Progenitor cell of endocrine pancreas (in vitro differentiated cells): ENCODE data around the gene GK2. TPM values are rescaled to one million over a fixed set of nuclear protein-coding genes. Genes with fewer than 3 reads are reported as not detected.

Source experiments
- DNase-seq: peaks from one replicate; pipeline ENCODE4 v3.0.0; 2021; ENCODE audit warnings: low spot score; ENCODE audit not compliant: unreplicated experiment
- H3K27ac Mint-ChIP-seq: 2 replicates; pipeline ENCODE4 v1.8.0; 2021; ENCODE audit warnings: mild to moderate bottlenecking, moderate library complexity, mixed read lengths
- H3K27me3 Mint-ChIP-seq: 2 replicates; pipeline ENCODE4 v1.8.0; 2021; ENCODE audit warnings: mixed read lengths
- H3K36me3 Mint-ChIP-seq: 2 replicates; pipeline ENCODE4 v1.8.0; 2022; ENCODE audit warnings: mixed read lengths; ENCODE audit not compliant: insufficient read depth
- H3K4me1 Mint-ChIP-seq: 2 replicates; pipeline ENCODE4 v1.8.0; 2021; ENCODE audit warnings: low read depth, mixed read lengths
- H3K4me3 Mint-ChIP-seq: 2 replicates; pipeline ENCODE4 v1.8.0; 2021; ENCODE audit warnings: low read depth, mild to moderate bottlenecking, moderate library complexity, mixed read lengths
- H3K9me3 Mint-ChIP-seq: 2 replicates; pipeline ENCODE4 v1.8.0; 2021; ENCODE audit warnings: low read depth, mixed read lengths
- CTCF ChIP-seq: fragments of 200-600 bp; sonication (generic); IDR thresholded peaks from one replicate; pipeline ENCODE4 v1.5.0; 2021; ENCODE audit warnings: antibody characterized with exemption, mild to moderate bottlenecking; ENCODE audit not compliant: unreplicated experiment
- total RNA-seq: library from RNA; stranded (reverse); gene quantifications from 2 replicates; pipeline ENCODE4 v1.2.1, GENCODE V29; 2021

GK2 gene
- total RNA-seq, 1 donor from 2014 or later, result not detected

GRCh38 chr4:79404666-79405065 is 3.4 kb downstream of the GK2 start:
- H3K36me3 Mint-ChIP-seq, result no peaks in the 10 kb centered on the region
- peaks cover 4% of the 10 kb centered on the region for H3K4me1 Mint-ChIP-seq
- H3K4me3 Mint-ChIP-seq, result no peak overlapping the region

DNA sequence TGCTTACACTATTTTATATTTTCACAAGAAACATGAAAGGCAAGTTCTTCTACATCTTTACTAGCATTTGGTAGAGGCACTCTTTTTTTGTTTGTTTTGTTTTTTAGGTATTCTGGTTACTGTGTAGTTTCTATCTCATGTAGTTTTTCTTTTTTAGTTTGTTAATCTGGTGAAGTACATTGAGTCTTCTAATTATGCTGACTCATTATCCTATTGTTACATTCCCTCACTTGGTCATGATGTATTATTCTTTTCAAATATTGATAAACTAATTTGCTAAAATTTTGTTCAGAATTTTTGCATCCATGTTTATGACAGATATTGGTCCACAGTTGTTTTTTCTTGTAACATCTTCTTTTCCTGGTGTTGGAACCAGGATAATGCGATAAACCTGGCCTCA is 4.7 kb downstream of the GK2 start:
- no peak for DNase-seq
- H3K9me3 Mint-ChIP-seq, result peaks cover 4% of the 10 kb centered on the region
- no peaks in the 10 kb centered on the region for H3K36me3 Mint-ChIP-seq
- peaks cover 4% of the 10 kb centered on the region for H3K4me1 Mint-ChIP-seq
- H3K27ac Mint-ChIP-seq, result no peak overlapping the region
- no peaks in the 10 kb centered on the region for H3K27me3 Mint-ChIP-seq
- no peak overlapping the region for H3K4me3 Mint-ChIP-seq
- TF ChIP-seq CTCF, result no peak

More at GRCh38 chr4:79404666-79405065, 3.4 kb downstream of the GK2 start:
- no peak for DNase-seq
- Mint-ChIP-seq H3K27me3 (no peaks in the 10 kb centered on the region), H3K9me3 (peaks cover 15% of the 10 kb centered on the region), H3K27ac (no peak overlapping the region)
- TF ChIP-seq CTCF, result no peak

GRCh38 chr4:79402332-79402851 is 5.6 kb downstream of the GK2 start:
- H3K4me1 Mint-ChIP-seq, result peaks cover 4% of the 10 kb centered on the region
- H3K36me3 Mint-ChIP-seq, result no peaks in the 10 kb centered on the region
- DNase-seq, result no peak
- H3K27ac Mint-ChIP-seq, result no peak overlapping the region
- no peak for TF ChIP-seq CTCF
- peaks cover 3% of the 10 kb centered on the region for H3K9me3 Mint-ChIP-seq
- no peak overlapping the region for H3K4me3 Mint-ChIP-seq
- H3K27me3 Mint-ChIP-seq, result no peaks in the 10 kb centered on the region

DNA sequence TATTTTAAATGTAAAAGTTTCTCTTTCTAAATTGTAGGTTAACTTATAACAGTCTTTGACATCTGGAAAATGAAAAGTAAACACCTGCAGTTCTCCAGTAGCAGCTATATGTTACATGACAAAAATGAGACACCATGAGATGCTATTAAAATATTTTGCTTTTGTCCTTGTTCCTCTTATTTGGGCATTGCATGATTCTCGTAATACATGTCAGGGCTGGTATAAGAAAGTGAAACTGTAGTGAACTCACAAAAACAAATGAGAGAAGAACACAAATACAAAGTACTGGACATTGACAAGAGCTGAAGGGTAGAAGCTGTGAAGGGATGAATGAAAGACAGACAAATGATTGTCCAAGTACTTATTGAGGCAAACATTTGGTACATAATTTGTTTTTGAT is 9.0 kb downstream of the GK2 start:
- Mint-ChIP-seq H3K27ac (no peak overlapping the region), H3K27me3 (no peaks in the 10 kb centered on the region), H3K4me3 (no peak overlapping the region), H3K9me3 (no peaks in the 10 kb centered on the region), H3K36me3 (no peaks in the 10 kb centered on the region), H3K4me1 (peaks cover 4% of the 10 kb centered on the region)
- no peak for TF ChIP-seq CTCF
- no peak for DNase-seq

DNA sequence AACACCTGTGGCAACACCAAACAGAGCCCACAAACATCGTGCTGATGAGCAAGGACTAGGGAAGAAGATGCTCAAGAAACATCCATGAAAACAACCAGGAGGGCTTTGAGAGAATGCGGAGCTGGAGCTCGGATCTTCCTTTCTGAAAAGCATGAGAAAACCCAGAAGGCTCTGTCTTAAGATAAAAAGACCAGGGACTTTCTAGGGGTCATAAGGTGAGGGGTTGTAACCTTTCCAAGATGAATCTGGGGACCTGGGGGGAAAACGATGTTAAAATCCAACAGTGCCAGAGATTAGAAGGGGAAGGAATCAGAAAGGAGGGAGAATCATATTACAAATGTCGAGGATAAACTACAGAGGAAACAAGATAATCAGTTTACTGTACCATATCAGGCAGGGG is 10.1 kb downstream of the GK2 start:
- Mint-ChIP-seq H3K4me1 (peaks cover 4% of the 10 kb centered on the region), H3K27me3 (no peaks in the 10 kb centered on the region), H3K36me3 (no peaks in the 10 kb centered on the region), H3K4me3 (no peak overlapping the region), H3K9me3 (no peaks in the 10 kb centered on the region), H3K27ac (no peak overlapping the region)
- DNase-seq, result no peak
- TF ChIP-seq CTCF, result no peak
